ENCODE data around the gene ZBTB34. TPM values are rescaled to one million over a fixed set of nuclear protein-coding genes. Genes with fewer than 3 reads are reported as not detected.

Gene ZBTB34
- total RNA-seq, 3 donors from 2014 or later = 4.3 to 4.9 (median 4.8) TPM

Other genes with a start within 250 kb of the ZBTB34 start
- gene LMX1B, start 246.7 kb upstream of the ZBTB34 start, total RNA-seq = not detected
- 10 to 100 TPM; 13.8 to 18.9 (median 18.2) TPM for gene ZBTB43, start 55.6 kb upstream of the ZBTB34 start, total RNA-seq
- gene RALGPS1, start 54.1 kb downstream of the ZBTB34 start, total RNA-seq = 1 to 10 TPM in 2 of 3 donors, under 1 TPM in 1; 0.51 to 1.2 (median 1.1) TPM

Data from activated T-cell treated with anti-CD3 and anti-CD28 coated beads, Interleukin-2, amount 50 U/mL, for 4 hours (primary cell).